Lower leg skin (tissue), 4 donors: ENCODE results near the gene LOXL4. TPM values are rescaled to one million over a fixed set of nuclear protein-coding genes. Genes with fewer than 3 reads are reported as not detected.

Source experiments
- DNase-seq, 2 donors: peaks; one replicate each; pipeline ENCODE4 v3.0.0-alpha.2; 2019; ENCODE audit warnings: low spot score in 2 of 2
- H3K4me3 ChIP-seq: fragments of 200-600 bp; sonication (generic); 2 replicates; pipeline ENCODE4 v1.5.1; 2017; ENCODE audit warnings: mild to moderate bottlenecking, low read depth; ENCODE audit not compliant: poor library complexity, severe bottlenecking
- POLR2A ChIP-seq, 2 donors: fragments of 450-650 bp; IDR thresholded peaks; one replicate each; pipeline ENCODE4 v1.6.1; 2016 to 2017; ENCODE audit warnings: antibody characterized with exemption in 2 of 2, mild to moderate bottlenecking in 1 of 2, moderate library complexity in 1 of 2
- WGBS, 2 donors: methylation state at CpG; one replicate each; pipeline ENCODE4 v1.1.5; 2018; 5-methylcytosine and 5-hydroxymethylcytosine counted together
- intact Hi-C: fragments of 100-400 bp; cut with DNase I; formaldehyde crosslinking; loops from one replicate; pipeline ENCODE4 v1.15.0; 2023; ENCODE audit warnings: low total_unique reads
- total RNA-seq, 4 donors: library from RNA; depleted of rRNA; stranded (reverse); fragments of >200 nt; gene quantifications; one replicate each; pipeline ENCODE4 v1.1.0, GENCODE V29; 2016
- TF ChIP-seq, protein P1 (sequence below), 3 donors: fragments of 450-650 bp; IDR thresholded peaks; one replicate each; pipeline ENCODE4 v1.5.1; 2016; ENCODE audit warnings: antibody characterized with exemption in 3 of 3, mild to moderate bottlenecking in 3 of 3, moderate library complexity in 2 of 3

Gene LOXL4
- total RNA-seq, 4 donors from 2014 or later: 1.7 to 4.0 (median 2.3) TPM

GRCh38 chr10:98257961-98258360, 10.0 kb downstream of the LOXL4 start:
- DNase-seq: no peak
- no peak overlapping the region for H3K4me3 ChIP-seq
- intact Hi-C loops: no loop called here
- TF ChIP-seq, protein P1, sequence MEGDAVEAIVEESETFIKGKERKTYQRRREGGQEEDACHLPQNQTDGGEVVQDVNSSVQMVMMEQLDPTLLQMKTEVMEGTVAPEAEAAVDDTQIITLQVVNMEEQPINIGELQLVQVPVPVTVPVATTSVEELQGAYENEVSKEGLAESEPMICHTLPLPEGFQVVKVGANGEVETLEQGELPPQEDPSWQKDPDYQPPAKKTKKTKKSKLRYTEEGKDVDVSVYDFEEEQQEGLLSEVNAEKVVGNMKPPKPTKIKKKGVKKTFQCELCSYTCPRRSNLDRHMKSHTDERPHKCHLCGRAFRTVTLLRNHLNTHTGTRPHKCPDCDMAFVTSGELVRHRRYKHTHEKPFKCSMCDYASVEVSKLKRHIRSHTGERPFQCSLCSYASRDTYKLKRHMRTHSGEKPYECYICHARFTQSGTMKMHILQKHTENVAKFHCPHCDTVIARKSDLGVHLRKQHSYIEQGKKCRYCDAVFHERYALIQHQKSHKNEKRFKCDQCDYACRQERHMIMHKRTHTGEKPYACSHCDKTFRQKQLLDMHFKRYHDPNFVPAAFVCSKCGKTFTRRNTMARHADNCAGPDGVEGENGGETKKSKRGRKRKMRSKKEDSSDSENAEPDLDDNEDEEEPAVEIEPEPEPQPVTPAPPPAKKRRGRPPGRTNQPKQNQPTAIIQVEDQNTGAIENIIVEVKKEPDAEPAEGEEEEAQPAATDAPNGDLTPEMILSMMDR (IDR thresholded peaks at IDR 0.05): no peak
- no peak for TF ChIP-seq POLR2A (IDR thresholded peaks at IDR 0.05)
- WGBS, 2 donors: 95% methylated on average over 8 to 15 of the region's 16 CpGs

GRCh38 chr10:98257198-98257597, 10.8 kb downstream of the LOXL4 start:
- TF ChIP-seq, protein P1 (IDR thresholded peaks at IDR 0.05): no peak
- no peak for TF ChIP-seq POLR2A (IDR thresholded peaks at IDR 0.05)
- intact Hi-C loops: no loop called here
- WGBS, 2 donors: 89 to 95% methylated on average over 12 of the region's 12 CpGs
- DNase-seq: no peak
- no peak overlapping the region for H3K4me3 ChIP-seq

DNA sequence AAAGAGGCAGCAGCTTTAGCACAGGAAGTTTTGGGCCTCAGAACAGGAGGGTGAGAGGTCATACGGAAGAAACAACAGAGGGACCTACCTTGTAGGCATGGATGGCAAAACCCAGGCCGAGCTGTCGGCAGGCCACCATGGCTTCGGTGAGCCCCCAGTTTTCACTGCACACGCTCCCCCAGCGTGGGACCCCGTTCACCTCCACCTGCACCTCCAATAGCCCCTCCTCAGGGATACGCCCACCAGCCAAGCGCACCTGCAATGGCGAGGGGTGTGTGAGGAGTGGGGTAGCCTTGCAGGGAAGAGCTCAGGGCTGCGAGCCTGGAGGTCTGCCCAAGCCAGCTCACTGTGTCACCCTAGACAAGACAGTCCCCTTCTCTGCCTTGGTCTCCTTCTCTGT, 11.3 kb downstream of the LOXL4 start:
- intact Hi-C loops: no loop called here
- no peak for DNase-seq
- H3K4me3 ChIP-seq: no peak overlapping the region
- 94% methylated on average over 11 of the region's 11 CpGs for WGBS, 2 donors
- TF ChIP-seq, protein P1 (IDR thresholded peaks at IDR 0.05): no peak
- TF ChIP-seq POLR2A (IDR thresholded peaks at IDR 0.05): no peak

DNA sequence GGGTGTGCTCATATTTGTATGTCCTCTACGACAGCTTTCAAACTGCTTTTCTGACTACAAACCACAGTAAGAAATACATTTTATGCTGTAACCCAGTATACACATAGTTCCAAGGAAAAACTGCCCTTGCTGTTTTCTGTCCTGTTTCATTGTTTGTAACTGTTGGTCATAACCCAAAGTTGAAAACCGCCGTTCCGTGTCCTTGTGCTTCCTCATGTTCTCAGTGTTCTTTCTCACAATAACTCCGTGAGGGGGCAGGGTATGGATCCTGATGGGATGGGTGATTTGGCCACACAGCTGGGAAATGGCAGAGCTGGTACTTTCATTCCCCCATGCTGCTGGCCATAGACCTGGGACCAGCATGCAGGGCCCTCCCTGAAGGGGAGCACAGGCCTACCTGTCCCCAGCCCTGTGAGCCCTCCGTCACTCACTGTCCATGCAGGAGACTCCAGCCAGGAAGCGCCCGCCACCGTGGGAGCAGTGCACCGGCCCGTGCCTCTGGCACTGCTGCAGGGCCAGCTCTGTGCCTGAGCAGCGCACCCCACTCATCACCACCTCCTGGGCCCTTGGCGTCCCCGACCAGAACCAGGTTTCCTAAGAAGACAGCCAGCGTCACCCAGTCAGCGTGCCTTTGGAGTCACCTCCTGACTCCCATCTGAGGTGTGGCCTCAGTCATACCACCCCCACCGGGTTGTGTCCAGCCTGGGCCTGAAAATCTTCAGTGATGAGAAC, 12.7 kb downstream of the LOXL4 start:
- no peak for TF ChIP-seq POLR2A (IDR thresholded peaks at IDR 0.05)
- TF ChIP-seq, protein P1 (IDR thresholded peaks at IDR 0.05): no peak

GRCh38 chr10:98254234-98254974, 13.6 kb downstream of the LOXL4 start:
- DNase-seq: no peak
- TF ChIP-seq POLR2A (IDR thresholded peaks at IDR 0.05): no peak
- TF ChIP-seq, protein P1 (IDR thresholded peaks at IDR 0.05): no peak

More for the DNA sequence above, 12.7 kb downstream of the LOXL4 start:
- H3K4me3 ChIP-seq: no peak overlapping the region
- intact Hi-C loops: no loop called here
- 89 to 90% methylated on average over 10 to 17 of the region's 17 CpGs for WGBS, 2 donors
- no peak for DNase-seq

More at GRCh38 chr10:98254234-98254974, 13.6 kb downstream of the LOXL4 start:
- no peak overlapping the region for H3K4me3 ChIP-seq
- WGBS, 2 donors: 79 to 84% methylated on average over 10 of the region's 10 CpGs
- intact Hi-C loops: no loop called here
